Forelimb muscle (tissue), 1 donor: ENCODE data around the gene SVBP. TPM values are rescaled to one million over a fixed set of nuclear protein-coding genes. Genes with fewer than 3 reads are reported as not detected.
"Not testable (repeated sequence)": the region's sequence is repeated elsewhere in the genome, so short reads cannot be mapped to it uniquely, and the experiment has no call there.

ENCODE experiments used
- DNase-seq: peaks from one replicate; pipeline ENCODE4 v3.0.0-alpha.2; 2013; ENCODE audit warnings: low read depth
- polyA plus RNA-seq: library from polyadenylated mRNA; unstranded; fragments of 120-200 nt; gene quantifications from one replicate; pipeline ENCODE4 v1.2.1, GENCODE V29; 2013; ENCODE audit not compliant: insufficient read length

Gene SVBP
- polyA plus RNA-seq, 1 donor, result 43.2 TPM

DNA sequence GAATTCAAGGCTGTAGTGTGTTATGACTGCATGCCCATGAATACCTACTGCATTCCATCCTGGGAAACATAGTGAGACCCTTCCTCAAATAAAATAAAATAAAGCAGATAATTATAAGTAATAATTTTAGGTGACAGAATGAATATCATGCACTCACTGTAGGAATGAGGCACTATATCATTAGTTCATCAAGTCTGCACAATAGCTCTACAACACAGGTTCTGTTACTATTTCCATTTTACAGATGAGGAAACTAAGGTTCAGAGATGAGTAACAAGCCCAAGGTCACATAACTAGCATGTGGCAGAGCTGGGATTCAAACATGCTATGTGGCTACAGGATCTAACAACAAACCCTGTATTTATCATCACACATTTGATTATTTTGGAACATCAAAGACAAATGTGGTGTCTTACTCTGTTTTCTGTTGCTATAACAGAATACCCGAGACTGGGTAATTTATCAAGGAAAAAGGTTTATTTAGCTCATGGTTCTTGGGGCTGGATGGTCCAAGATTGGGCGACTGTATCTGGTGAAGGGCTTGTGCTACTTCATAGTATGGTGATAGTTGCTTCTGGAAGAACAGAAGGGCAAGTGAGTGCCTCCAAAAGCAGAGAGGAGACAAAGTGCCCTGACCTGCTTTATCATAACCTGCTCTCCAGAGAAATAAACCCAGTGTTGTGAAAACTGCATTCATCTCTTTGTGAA, 24.4 kb upstream of the SVBP start:
- DNase-seq, result no peak

DNA sequence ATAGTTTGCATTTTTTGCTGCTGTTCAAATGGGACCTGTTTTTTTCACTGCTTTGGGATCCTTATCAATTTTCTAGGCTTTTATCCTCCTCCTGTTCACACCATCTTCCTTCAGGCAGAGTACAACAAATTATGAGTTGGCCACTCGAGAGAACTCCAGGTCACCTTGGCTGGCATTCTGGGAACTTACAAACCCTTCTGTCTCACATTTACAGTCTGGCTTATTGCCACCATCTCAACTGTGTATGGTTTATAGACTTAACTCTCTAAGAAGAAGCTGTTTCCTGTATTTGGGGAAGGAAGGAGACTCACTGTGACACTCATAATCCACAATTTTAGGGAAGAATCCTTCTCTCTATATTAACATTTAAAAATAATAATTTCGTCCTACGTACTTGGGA, 23.8 kb upstream of the SVBP start:
- no peak for DNase-seq

DNA sequence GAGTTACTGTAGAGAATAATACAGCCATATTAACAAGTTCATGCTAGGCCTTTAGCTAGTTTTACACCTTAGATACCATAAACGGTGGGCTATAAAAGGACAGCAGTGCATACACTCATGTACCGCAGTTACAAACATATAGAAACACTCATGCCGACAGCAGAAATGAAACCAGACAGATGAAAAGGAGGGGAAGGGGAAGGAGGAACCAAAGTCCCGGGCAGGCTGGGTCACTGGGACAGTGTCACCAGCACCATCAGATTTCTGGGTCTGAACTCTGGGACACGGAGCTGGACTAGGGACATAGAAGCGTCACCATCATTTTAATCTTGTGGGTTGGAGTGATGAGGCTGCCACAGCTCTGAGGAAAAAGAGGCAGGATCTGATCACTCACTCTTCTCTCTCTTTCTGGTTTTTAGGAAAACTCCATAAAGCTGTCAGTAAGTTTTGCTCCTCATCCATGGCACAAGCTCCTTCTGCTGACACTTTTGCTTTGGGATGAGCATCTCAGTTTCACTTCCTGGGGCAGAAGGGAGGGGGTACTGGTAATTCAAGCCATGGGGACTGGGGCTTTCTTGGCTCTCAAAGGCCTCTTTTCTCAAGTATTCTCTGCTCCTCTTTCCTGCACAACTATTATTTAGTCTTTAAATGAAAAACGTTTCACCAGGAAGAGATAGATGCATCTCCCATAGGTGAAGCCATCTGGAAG, 21.4 kb upstream of the SVBP start:
- no peak for DNase-seq

DNA sequence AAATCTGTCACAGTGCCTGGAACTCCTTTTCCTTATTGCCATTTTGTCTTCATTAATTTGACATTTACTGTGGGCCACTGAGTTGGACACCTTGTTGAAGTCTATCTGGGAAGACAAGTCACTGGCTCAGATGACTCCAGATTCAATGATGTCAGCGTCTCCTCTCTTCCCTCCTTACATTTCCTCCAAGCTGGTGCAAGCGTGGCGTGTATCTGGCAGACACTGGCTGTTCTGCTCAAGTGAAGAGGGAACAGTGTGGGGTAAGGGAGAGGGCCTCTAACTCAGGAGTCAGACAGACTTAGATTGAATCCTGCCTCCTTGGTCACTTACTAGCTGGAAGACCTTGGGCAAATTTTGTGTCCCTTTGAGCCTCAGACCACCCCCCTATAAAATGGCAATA, 20.5 kb upstream of the SVBP start:
- DNase-seq, result no peak

DNA sequence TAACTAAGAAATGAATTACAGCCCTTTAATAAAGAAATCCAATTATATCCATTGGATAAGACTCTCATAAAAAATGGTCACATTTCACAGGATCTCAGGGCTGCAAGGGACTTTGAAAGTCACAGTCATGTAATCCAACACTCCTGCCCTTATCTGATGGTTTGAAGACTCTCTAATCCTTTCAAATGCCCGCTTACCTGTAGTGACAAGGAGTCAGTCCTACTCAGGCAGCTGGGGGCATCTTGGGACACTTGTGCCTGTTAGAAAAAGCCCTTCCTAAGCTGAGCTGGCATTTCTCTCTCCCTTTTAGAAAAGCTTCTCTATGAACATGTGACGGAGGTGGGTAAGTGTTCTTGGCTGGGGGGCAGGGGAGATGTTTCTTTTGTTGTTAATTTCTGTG, 18.2 kb upstream of the SVBP start:
- no peak for DNase-seq

DNA sequence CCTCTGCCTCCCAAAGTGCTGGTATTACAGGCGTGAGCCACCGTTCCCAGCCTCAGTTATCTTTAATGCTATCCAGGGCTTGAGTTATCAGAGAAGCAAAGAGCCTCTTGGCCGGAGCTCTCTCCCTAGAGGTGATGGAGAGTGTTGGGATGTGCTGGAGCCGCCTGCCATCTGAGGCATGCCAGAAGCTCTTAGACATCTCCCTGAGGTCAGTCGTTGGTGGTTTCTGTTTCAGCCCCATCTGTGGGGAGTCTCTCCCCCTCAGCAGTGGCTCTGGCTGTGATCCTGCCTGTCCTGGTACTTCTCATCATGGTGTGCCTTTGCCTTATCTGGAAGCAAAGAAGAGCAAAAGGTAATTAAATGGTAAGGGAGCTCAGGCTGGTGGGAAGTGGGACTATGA, 17.6 kb upstream of the SVBP start:
- no peak for DNase-seq

DNA sequence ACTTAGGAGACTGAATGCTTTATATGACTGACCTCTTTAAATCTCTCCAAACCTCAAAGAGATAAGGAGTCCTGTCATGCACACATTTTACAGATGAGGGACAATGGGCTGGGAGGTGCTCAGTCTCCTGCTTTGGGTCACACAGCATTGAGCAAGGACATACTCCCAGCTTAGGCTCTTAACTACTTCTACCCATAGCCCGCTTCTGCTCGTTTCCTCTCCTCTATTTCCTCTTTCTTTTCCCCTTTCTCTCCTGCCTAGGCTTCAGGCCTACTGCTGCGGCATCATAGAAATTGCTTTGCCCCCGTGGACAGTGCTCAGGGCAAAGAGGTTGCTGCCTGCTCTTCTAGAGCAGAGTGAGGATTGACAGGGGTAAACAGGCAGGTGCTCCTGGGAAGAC, 16.8 kb upstream of the SVBP start:
- no peak for DNase-seq

DNA sequence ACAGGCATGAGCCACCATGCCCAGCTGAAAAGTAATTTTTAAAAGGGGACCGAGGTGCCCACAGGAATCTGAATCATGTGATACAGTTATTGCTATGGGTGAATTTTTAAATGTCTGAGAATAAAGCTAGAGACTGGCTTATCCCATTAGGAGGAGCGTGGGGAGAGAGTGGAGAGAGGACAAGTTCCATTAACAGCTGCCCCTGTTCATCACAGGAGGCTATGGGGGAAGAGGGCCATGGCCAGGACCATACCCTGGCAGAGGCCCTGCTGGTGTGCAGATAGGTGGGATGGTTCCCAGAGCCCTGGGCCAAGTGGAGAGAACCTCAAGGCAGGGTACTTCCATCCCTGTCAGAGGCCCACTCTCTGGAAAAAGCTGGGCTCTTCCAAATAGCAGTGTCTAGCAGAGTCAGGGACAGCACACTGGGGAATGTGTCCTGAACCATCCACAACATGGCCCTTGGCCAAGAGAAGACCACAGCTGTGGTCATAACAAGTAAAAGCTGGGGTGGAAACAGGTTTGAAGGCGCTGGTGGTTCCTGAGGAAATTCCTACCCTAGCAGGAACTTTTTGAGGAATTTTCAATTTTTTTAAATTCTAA, 15.5 kb upstream of the SVBP start:
- no peak for DNase-seq

DNA sequence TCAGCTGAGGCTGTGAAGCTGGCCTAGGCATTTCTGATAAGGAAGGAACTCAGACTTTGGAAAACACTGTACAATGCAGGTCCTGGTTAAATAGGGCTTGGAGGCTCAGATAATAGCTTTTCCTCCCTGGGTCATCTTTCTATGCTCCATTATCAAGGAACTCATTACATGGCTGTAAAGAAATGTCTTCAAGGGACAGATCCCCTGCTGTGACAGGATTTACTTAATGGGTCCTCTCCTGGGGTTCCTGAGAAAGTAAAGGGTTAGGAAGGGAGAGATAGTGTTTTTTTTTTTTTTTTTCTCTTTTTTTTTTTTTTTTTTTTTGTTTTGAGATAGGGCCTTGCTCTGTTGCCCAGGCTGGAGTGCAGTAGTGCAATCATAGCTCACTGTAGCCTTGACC, 14.1 kb upstream of the SVBP start:
- no peak for DNase-seq

DNA sequence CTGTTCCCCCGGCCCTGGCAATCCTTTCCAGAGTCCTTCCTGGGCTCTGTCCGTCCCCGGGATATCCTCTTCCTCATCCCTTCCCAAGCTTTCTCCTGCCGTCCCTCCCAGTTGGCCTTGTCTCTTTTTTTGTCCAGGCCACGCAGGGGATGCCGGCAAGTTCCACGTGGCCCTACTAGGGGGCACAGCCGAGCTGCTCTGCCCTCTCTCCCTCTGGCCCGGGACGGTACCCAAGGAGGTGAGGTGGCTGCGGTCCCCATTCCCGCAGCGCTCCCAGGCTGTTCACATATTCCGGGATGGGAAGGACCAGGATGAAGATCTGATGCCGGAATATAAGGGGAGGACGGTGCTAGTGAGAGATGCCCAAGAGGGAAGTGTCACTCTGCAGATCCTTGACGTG, 13.4 kb upstream of the SVBP start:
- no peak for DNase-seq

DNA sequence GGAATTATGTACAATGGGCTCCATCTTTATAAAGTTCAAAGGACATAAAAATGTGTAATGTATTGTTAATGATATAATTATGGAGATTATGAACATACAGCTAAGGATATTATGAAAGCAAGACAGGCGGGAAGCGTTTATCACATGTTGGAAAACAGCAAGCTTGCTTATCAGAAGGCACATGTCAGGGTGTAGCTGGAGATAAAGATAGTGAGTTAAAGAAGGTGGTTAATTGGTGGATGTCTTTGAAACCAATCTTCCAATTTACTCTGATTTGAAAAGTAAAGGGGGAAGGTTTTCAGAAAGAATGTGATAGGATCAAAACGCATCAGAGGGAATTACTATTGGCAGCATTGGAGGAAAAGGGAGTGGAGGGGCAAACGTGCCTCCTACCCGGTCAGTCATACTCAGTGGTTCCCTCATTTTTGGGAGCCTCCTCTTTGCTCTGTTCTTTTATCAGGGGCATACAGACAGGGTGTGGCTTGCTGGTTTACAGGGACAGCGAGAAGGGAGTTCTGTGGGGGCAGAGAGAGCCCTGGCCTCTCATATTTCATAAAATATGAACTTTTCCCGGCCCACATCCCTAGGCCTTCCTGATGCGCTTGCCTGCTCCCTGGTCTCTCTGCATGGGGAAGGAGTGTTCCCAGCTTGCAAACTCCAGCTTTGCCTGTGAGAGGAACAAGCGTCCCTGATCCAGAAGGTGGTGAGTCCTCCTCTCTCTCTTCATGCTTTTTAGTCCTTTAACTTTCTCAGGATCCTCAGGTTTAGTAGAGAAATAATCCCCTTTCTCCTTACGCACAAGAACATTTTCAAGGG, 8.0 kb upstream of the SVBP start:
- DNase-seq, result no peak

DNA sequence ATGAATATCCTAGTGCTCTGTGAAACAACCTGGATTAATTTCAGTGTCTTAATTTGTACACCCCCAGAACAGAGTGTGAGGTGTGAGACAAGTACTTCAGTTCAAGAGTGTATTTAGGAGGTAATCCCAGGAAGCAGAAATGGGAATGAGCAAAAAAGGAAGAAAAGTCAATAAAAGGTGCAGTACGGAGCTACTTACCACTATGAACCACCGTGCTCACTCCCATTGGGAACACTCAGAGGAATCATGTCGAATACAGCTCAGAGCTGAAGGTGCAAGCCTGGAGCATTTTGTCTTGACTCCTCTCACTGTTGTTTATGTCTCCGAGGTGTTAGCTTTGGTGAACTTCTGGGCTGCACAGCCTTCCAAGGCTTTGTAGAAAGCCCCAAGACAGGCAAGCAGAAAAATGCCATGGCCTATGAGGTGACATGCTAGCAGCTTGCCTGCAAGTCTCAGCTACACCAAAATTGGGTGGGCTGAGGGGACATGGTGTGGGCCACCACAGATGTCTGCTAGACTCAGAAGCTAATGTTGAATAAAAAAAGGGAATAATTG, 7.4 kb upstream of the SVBP start:
- no peak for DNase-seq

DNA sequence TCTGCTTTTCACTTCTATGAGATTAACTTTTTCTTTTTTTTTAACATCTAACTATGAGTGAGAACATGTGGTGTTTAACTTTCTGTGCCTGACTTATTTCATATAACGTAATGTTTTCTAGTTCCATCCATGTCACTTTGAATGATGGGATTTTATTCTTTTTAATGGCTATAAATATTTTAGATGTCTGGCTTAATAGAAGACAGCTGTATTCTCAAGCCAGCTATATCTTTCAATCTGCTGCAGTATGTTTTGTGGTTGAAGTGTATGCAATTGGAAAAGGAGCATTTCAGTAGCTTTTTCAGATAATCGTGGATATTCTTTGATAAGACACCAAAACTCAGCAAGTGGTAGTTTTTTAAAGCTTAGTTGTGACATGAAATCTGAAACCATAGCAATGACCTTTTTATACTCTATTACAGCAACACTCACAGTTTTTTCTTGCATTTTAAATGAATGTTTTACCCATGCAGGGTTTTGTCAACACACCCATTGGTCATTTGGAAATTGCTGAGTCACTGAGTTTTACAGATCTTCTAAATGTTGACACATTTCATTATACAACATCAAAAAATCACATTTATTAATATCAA, 5.7 kb upstream of the SVBP start:
- no peak for DNase-seq

DNA sequence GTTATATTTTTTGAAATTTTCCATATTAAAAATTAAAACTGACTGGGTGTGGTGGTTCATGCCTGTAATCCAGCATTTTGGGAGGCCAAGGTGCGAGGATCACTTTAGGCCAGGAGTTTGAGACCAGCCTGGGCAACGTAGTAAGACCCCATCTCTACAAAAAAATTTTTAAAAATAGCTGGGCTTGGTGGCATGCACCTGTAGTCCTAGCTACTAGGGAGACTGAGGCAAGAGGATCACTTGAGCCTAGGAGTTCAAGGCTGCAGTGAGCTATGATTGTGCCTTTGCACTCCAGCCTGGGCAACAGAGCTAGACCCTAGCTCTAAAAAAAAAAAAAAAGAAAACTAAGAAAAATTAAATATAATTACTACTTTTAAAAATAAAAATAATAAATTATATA, 4.5 kb upstream of the SVBP start:
- DNase-seq, result no peak

DNA sequence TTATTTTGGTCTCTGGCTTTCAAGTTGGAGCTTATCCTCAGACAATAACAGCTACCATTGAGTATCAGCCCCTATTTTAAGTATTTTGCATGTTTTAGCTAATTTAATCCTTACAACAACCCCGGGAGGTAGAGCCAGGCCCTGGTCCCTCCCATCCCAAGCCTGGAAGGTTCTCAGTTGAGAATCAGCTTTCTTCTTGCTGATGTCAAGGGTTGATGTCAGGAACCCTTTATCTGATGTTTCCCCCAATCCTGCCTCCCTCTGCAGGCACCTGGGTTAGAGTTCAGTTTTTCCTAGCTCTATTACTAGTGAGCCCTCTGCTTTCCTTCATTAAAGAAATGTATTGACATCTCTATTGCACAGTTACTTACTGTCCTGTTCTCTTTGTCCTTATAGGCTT, 3.6 kb upstream of the SVBP start:
- DNase-seq, result no peak

DNA sequence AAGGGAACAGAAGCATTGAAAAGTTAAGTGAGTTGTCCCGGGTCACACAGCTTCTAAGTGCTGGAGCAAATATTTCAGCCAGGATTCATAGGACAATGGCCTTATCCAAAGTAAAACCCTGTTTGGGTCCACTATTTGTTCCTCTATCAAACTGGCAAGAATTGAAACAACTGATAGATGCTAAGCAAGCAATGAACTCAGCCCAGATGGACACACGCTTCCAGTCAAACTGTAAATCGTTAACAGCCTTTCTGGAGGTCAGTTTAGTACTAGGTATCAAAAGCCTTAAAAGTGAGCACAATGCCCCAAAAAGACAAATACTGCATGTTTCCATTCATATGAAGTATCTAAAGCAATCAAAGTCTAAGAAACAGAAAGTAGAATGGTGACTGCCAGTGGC, 779 bp upstream of the SVBP start:
- no peak for DNase-seq

DNA sequence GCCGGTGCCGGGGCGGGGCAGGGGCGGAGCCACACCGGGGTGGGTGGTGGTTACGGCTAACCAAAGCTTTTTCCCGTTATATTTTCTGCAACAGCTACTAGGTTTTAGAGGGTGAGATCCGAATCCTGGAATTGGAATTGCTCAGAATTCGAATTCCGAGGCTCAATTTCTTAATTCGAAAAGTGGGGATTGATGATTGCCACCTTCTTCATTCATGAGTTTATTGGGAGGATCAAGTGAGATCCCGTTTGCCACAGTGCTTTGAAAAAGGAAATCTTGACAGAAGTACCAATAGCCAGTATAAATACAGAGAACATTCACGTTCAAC, 207 bp upstream of the SVBP start:
- DNase-seq, result no peak

DNA sequence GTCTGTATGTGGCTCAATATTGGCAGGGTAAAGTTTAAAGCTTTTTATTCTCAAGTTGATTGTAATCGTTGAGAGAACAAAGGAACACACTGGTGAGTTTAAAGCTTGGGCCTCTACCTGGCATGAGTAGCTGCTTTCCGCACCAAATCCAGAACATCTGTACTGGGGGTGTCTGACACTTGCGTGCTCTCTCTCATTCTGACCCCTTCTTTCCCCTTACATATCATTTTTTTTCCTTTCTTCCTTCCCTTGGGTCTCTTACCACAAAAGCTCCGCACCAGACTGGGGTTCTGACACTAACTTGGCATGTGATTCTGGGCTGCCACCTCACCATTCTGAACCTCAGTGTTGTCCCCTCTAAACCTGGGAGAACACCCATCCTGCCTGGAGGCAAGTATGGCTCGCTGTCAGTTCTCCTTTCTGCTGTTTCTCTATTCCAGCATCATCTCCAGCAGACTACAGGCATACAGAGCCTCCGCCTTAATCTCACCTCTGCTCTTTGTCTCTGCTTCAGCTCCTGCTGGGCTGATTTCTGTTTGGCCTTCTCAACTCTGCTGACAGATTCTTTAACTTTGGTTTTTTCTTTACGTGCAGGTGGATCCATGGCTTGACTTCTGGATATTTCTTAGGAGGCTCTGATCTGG, 1.1 kb downstream of the SVBP start:
- DNase-seq, result no peak

DNA sequence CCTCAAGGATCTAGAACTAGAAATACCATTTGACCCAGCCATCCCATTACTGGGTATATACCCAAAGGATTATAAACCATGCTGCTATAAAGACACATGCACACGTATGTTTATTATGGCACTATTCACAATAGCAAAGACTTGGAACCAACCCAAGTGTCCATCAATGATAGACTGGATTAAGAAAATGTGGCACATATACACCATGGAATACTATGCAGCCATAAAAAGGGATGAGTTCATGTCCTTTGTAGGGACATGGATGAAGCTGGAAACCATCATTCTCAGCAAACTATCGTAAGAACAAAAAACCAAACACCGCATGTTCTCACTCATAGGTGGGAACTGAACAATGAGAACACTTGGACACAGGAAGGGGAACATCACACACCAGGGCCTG, 2.4 kb downstream of the SVBP start:
- not testable (repeated sequence) for DNase-seq

DNA sequence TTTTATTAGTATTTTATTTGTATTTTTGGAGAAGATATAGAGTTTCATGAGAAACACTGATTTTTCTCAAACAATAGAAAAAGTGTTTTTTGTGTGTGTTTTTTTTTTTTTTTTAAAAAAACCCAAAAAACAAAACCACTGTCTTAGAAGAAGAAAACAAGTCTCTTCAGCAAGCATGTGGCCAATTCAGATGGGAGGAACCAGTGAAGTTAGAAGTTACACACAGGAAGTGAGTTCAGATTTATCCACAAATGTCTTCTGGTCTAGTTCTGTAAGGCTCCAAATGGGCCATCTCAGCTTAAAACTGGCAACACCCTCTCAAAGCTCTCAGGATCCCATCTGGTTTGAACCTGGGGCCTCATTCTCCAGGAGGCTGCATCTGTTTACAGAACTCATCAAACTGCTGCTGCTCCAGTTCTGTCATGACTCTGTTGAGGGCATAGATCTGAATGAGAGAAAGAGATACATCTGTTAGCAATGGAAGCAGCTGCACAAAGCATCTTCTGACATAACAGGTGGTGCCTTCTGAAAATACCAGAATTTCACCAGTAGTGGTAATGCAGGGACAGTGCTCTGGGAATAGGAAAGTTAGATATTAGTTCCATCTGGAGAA, 10.0 kb downstream of the SVBP start:
- DNase-seq, result no peak

DNA sequence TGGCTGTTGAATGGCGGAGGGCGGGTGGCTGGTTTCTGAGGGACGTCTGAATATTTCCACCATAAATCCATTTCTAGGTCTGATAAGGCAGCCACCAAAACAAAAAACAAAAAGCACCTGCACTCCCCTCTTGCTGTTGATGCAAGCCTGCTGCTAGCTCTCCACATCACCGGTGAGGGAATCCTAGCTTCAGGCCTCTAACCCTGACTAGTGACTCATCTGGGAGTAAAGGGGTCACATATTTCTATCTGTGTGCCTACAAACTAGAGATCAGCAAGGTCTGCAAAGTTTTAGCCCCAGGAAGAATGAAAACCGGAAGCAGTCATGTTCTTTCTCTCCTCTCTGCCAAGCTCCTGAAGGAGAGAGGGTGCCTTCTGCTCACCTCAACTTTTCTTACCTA, 10.6 kb downstream of the SVBP start:
- no peak for DNase-seq
